Dermis microvascular lymphatic vessel endothelial cell (primary cell): ENCODE results near the gene PARVB. TPM values are rescaled to one million over a fixed set of nuclear protein-coding genes. Genes with fewer than 3 reads are reported as not detected.
"Not testable (repeated sequence)": the region's sequence is repeated elsewhere in the genome, so short reads cannot be mapped to it uniquely, and the experiment has no call there.

Experiments used
- DNase-seq, 2 donors: peaks; one replicate each; pipeline versions ENCODE4 v3.0.0 to v3.0.0-alpha.2; 2010; ENCODE audit warnings: low read depth in 2 of 2
- total RNA-seq: library from RNA; depleted of rRNA; stranded (reverse); fragments of >200 nt; gene quantifications from 2 replicates; pipeline ENCODE4 v1.2.1, GENCODE V29; 2014

The PARVB gene
- total RNA-seq, 1 donor from 2014 or later: 39.2 TPM

DNA sequence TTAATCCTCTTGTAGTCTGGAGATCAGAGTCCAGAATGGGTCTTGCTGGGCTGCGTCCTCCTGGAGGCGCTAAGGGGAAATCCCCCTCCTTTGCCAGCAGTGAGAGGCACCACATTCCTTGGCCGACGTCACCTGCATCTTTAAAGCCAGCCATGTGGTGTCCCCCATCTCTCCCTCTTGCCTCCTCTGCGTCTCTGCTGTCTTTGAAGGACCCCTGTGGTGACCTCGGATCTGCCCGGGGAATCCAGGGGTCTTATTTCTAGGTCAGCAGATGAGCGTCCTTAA is 27.2 kb upstream of the PARVB start:
- DNase-seq: no peak

GRCh38 chr22:43998679-43999264 is 25.3 kb upstream of the PARVB start:
- no peak for DNase-seq

- DNase-seq: no peak
Measured at GRCh38 chr22:43999378-43999777, 24.7 kb upstream of the PARVB start.

DNA sequence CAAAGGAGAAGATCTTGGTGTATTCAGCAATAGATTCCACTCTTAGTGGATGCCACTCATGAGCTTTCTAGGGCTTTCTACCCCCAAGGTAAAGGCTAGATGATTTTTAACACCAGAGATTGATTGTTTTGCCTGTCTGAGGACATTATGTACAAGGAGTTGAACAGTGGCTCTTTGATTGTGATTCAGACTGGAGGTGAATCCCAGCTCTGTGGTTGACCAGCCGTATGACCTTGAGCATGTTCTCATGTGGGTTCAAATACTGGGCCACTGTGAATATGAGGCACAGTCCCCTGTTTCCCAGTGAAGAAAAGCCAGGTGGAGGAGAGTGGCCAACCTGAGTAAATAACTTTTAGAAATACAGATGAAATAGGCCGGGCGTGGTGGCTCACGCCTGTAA is 24.0 kb upstream of the PARVB start:
- no peak for DNase-seq

DNA sequence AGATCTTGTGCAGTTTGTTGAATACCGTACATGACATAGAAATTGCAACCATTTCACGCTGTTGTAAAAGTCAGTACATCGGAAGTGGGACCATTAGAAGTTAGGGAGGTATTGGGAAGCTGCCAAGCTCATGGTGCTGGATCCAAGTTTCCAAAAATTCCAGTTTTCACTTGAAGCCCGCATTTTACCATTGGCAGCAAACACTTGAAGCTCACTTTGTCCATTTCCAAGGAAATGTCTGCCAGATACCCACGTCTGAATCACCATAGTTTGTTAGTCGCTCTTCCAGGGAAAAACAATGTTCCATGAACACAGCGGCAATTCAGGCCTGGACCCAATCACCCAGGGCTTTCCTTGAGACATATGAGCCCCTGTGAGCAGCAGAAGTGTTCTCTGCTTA is 22.6 kb upstream of the PARVB start:
- no peak for DNase-seq

DNA sequence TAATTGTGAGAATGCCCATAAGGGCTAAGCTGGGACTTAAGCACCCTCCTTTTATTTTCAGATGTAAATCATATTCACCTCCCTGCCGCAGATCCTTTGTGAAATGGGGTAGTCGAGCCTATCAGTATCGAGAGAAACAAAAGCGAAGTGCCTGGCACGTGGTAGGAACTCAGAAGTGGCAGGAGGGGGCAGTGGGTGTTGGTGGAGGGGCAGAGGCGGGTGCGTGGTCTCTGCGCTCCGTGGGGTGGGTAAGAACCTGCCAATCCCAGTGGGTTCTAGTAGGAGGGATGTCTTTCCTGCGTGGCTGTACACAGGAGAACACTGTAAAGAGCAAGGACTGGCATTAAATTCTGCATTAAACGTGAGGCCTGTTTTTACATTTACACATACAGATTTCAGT is 21.8 kb upstream of the PARVB start:
- no peak for DNase-seq

GRCh38 chr22:44002997-44003396 is 21.1 kb upstream of the PARVB start:
- DNase-seq: peak in 1 of 2 donors; percentile 41

- DNase-seq: peak in 1 of 2 donors; percentile 64
Measured at GRCh38 chr22:44003405-44004103, 20.5 kb upstream of the PARVB start.

DNA sequence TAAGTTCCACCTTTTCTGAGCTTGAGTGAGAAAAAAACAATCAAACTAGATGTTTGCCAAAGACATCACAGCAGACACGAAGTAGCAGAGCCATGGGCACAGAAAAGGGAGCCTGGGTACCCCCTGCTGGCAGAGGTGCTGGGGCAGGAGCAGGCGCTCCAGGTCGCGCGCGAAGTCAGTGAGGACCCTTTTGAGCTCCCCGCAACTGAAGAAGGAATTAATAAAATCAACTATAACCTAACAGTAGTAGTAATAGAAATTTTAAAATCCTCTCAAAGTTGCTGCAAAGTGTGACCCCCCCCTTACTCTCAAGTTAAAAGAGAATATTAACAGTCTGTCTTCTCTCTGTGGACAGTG is 20.0 kb upstream of the PARVB start:
- no peak for DNase-seq

DNA sequence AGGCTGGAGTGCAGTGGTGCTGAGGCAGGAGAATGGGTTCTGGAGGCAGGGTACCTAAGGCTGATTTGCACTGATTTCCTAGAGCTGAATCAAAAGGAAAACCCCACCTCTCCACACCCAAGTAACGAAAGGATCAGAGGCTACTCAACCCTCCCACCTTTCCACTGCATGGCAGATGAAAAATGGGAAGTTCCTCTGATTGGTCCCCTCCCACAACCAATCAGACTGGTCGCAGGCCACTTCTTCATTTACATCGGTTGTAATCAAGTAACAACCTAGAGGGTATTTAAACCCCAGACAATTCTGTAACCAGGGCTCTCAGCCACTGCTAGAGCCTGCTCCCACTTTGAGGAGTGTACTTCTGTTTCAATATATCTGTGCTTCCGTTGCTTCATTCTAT is 18.6 kb upstream of the PARVB start:
- DNase-seq: no peak

GRCh38 chr22:44012162-44012561 is 11.9 kb upstream of the PARVB start:
- DNase-seq: no peak

- DNase-seq: no peak
Measured at GRCh38 chr22:44012591-44012990, 11.5 kb upstream of the PARVB start.

GRCh38 chr22:44014241-44014640 is 9.9 kb upstream of the PARVB start:
- DNase-seq: no peak

DNA sequence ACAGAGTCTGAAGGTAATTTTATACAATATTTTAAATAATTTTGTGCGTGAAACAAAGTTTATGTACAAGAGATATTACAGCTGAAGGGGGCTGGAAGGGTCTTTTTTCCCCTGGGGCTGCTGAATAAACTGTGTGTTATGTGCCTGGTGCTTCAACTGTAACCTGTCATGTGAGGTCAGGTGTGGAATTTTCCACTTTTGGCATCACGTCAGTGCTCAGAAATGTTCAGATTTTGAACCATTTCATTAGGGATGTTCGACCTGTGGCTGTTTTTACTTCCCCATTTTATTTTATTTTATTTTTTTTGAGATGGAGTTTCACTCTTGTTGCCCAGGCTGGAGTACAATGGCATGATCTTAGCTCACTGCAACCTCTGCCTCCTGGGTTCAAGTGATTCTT is 7.5 kb upstream of the PARVB start:
- not testable (repeated sequence) for DNase-seq

DNA sequence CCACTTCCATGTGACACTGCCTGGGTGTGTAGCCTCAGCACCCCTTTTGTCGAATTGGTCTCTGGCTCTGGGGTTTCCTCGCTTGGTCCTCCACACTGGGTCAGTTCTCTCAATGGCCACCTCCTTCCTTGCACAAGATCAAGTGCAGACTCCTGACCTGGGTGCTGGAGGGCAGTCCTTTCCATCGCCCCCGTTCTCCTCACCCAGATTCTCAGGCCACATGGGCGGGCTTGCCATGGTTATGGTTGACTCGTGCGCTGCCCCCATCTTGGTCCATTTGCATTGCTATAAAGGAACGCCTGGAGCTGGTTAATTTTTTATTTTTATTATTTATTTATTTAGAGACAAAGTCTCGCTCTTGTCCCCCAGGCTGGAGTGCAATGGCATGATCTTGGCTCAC is 5.5 kb upstream of the PARVB start:
- DNase-seq: no peak

DNA sequence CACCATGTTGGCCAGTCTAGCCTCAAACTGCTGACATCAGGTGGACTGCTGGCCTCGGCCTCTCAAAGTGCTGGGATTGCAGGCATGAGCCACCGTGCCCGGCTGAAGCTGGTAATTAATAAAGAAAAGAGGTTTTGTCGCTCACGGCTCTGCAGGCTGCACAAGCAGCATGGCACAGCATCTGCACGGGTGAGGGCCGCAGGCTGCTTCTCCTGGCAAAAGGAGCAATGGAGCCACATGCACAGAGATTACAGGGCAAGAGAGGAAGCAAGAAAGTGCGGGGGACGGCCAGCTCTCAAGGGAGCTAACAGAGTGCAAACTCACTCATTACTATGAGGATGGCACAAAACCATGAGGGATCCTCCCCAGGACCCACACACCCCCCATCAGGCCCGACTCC is 4.7 kb upstream of the PARVB start:
- DNase-seq: no peak

- DNase-seq: no peak
Measured at GRCh38 chr22:44019846-44020245, 4.3 kb upstream of the PARVB start.

GRCh38 chr22:44020981-44021380 is 3.1 kb upstream of the PARVB start:
- peak in 1 of 2 donors; percentile 86 for DNase-seq

DNA sequence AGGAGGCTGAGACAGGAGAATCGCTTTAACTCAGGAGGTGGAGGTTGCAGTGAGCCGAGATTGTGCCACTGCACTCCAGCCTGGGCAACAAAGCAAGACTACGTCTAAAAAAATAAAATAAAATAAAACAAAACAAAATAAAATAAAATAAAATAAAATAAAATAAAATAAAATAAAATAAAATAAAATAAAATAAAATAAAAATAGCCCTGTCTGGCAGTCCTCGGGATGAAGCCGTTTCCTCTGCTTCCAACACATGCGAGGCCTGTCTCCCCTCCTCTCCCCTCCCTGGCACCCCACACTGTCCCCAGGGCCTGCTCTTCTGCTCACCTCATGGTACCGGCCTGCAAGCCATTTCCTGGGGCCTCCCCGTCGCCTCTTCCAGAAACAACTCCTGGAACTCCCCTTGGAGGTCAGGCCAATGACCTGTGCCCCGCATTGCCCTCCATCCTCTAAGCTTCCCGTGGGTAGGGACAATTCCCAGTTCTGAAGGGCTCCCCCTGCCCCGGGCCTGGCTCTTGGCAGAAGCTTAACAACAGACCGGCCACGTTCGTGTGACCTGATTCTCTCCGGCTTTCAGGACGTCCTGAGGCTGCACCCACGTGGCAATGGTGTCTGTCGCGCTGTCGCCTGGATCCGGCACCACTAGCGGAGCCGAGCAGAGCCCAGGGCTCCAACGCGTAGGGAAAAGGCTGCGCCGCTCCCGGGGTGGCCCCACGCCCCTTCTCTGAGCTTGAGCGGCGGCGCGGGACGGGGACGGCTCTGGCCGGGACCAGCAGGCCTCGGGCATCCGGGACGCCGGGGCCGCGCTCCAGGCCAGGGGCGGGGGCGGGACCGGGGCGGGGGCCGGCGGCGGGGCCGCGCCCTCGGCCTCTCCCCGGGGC is 456 bp upstream of the PARVB start:
- DNase-seq: peak in 1 of 2 donors; percentile 60

DNA sequence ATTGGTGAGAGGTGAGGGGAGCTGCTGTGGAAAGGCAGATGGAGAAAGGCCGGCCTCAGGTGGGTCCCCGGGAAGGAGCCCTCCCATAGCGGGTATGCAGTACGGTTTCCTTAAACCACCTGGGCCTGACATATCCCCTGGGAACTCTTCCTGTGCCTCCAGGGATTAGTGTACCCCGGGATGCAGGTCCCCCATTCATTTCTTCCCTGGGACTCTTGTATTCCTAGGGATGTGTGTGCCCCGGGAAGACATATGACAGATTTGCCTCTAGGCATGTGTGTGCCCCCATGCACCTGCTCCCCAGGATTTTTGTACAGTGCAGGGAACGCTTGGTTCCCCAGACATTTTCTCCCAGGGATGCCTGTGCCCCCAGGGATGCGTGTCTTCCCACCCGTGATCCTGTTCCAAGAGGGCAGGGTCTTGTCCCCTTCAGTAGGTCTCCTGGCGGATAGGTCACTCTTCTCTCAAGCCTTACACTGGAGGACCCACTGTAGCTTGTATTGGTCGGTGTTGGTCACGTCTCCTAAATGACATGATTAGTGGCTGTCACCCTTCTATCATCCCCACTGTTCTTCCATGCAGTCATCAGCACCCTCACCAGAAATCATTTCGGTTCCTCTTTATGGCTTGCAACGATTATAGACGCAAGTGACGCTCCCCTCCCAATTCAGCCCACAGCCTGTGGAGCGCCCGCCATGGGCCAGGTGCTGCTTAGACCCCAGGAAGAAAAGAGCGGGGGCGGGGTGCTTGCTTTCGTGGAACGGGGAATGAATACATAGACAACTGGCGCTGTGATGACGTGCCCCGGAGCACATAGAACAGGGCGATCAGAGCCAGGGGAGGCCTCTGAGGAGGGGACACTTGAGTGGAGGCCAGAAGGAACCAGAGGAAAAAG is 1.3 kb downstream of the PARVB start:
- DNase-seq: peak in 1 of 2 donors; percentile 56

GRCh38 chr22:44026066-44026629 is 2.0 kb downstream of the PARVB start:
- DNase-seq: peak in 1 of 2 donors; percentile 49
